GM21515 (cell line): ENCODE results near the gene ENTPD2.
A peak's percentile ranks its signal among the peaks of the same experiment; 100 is the strongest.
"Not testable (repeated sequence)": the region's sequence is repeated elsewhere in the genome, so short reads cannot be mapped to it uniquely, and the experiment has no call there.

Source experiments
- ATAC-seq: cut with Tn5 transposase; IDR thresholded peaks from one replicate; pipeline ENCODE4 v1.9.1; 2021; ENCODE audit not compliant: unreplicated experiment

Gene ENTPD2

DNA sequence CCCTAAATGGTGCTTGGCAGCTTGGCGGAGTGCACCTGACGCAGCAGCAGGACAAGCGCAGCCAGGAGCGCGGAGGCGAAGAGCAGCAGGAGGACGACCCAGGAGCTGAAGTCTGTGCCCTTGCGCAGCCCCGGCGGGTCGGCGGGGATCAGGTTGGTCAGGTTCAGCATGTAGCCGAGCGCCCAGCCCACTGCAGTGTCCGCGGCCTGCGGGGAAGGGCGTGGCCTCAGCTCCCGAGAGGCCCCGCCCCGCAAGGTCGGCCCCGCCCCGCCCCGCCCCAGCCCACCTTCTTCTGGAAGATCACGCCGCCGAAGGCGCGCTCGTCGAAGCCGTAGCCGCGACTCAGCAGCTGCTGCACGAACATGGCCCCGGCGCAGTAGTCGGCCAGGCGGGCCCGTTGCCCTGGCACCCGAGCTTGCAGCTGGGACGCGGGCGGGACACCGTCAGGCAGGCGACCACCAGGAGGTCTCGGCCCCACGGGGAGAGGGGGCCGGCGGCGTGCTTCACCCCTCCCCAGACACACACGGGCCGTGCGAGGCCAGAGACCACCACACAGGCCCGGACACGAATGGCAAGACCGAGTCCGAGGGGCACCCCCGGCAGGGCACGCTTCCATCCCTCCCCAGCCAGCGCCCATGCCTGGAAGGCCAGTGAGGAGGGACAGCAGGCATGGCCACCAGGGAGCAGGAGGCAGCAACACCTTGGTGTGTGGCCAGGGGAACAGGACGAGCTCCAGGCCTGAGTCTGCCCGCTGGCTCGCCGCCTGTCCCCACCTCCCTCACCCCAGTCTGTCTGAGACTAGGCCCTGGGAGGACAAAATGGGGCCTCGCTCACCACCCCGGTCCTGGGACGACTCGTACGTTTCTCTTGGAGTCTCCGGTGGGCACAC is 5.0 kb downstream of the ENTPD2 start:
- ATAC-seq: no peak

DNA sequence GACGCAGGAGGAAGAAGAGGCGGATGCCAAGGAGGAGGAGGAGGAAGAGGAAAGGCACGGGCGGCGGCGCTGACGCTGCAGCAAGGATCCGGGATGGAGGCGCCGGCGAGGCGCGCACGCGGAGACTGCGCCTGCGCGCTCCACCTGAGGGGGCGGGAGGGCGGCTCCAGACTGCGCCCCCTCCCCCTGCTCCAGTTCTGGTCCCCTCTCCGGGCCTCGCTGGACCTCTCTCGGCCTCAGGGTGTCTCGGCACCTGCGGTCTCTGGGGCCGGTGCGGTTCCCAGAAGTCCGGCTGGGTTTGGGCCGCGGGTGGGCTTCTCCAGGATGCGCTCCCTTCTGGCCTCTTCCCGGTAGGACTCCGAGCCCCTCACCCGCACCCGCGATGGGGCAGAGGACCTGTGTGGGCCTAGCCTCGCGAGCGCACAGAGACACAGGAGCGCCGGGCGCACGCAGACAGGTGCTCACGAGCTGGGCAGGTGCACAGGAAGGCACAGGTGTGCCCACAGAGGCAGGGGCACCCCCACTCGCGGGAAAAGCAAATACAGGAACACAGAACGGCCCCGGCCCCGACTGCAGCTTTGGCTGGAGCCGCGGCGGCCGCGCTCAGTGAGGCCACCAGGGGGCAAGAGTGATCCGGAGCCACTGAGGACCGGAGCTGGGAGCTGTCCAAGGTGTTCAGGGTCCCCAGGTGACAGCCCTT is 7.6 kb downstream of the ENTPD2 start, which contains the start of gene NPDC1:
Gene NPDC1, minus strand, starts transcription at position 90 of the 700 bp plus-strand sequence. CDS start 188 bp downstream, outside the sequence.
- no peak for ATAC-seq

DNA sequence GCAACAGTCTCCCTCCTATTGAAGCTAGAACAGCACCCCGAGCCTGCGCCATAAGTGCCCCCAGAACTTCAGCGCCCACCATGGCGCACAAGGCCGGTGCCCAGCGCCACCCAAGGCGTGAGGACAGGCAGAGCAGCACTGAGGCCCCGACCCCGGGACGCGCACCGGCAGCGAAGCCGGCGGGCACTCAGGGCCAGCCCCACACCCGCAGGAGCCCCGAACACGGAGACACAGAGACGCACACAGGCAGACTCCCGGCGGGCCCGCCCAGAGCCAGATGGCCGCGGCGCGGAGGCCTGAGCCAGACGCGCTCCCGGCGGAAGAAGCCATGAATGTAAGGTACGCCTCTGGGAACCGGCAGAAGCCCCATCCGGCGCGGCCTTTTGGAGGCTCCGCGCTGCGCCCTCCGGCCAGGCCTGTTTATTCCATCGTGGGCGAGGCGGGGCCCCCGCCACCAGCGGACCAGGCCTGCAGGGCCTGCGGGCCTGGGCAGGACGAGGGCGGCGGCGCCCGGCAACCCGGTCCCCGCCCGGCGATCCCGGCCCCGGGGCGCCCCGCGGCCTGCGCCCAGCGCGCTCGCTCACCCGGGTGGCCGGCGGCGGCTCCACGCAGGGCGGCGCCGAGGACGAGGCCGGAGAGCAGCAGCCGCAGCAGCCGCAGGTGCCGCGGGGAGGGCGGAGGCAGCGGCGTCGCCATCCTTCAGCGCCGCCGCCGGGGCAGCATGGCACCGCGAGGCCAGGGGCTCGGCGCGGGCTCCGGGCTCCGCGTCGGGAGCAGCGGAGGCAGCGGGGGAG is 8.4 kb downstream of the ENTPD2 start:
- no peak for ATAC-seq

DNA sequence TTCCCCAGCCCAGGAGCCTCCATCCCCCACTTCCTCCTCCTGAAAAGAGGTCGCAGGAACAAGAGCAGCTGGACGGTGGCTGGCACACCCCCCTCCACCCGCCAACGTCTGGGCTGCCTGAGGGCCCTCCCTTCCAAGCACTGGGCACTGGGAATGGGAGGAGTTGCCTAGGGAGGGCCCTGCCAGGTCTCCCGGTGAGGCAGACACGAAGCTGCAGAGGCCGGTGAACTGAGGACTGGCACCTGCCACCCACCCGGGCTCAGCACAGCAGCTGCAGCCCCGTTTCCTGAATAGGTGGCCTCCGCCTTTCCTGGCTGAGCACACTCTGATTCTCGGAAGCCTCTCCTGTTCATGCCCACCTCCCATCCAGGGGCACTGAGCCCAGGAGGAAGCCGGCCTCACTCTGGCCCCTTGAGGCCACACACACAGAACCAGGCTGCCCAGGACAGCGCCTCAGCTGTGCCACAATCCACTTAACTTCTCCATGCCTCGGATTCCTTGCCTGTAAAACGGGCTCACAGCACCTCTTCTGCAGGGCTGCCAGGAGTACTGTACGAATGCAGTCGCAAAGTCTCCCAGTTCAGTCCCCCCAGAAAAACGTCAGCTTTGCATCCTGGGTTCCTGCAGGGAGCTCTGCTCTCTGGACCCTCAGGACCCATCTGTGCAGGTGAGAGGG is 9.2 kb downstream of the ENTPD2 start:
- ATAC-seq: no peak

DNA sequence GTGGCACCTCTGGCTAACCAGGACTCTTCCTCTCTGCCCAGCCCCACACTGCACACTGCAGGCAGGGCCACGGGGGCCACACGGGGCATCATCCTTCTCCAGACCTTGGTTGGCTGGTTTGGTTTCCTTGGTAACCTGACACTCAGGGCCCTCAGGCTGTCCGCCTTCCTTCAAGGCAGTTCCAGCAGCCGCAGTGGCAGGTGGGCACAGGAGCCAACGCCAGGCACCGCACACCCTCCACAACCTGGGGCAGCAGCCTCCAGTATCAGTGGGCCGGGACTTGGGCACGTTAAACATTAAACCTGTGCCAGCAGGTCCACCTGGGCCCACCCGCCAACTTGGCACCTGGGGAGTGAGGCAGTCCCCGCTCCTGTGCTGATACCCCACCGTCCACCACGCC is 9.8 kb downstream of the ENTPD2 start:
- ATAC-seq: no peak

DNA sequence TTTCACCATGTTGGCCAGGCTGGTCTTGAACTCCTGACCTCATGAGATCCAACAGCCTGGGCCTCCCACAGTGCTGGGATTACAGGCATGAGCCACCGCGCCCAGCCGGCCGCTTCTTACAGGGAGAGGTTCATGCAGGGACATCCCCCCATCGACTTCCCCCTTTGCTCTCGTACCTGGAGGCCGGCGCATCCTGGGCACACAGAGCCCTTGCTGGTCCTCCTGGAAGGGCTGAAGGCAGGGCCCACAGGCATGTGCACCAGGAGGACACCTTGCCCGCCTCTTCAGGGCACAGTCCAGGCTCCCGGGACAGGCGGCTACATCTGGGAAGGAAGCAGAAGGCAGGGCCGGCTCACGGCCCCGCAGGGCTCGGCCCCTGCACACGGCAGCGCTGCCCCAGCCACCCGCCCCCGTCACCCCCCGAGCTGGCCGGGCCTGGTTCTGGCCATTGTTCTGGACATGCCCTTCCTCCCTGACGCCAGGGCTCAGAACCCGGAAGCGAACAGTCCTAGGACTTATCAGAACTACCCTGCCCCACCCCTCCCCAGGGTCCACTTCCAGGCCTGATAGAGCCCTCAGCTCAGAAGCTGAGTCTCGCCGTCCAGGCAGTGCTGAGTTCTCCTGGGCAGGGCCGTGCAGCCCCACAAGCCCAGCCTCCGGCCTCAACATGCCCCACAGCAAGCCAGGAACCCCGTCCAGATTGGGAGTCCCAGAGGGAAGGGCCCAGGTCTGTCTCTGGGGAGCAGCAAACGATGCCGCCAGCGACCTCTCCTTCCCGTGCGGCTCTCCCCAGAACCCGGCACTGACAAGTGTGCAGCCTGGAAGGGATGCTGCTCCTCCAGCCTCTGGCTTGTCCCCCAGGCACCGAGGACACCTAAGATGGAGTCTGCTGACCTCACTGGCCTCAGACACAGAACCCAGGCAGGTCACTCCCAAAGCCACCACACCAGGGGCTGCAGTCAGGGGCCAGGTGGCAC is 10.8 kb downstream of the ENTPD2 start:
- no peak for ATAC-seq

DNA sequence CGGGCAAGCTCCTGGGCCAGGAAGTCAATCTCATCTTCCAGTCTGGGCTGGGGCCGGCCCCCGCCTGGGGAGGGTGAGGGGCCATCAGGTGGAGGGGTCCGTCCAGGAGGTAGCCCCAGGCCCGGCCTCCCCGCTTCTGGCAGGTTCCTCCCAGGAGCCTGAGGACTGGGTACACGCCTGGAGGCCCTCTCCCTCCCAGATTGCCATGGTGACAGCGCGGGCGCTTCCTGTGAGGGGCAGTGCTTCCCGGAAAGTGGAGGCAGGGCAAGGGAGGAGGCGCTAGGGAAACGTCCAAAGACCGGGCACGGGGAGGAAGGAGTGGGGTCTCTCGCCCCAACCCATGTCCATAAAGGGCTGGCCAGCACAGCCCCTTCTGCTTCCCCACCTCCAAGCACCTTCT is 12.7 kb downstream of the ENTPD2 start:
- no peak for ATAC-seq

DNA sequence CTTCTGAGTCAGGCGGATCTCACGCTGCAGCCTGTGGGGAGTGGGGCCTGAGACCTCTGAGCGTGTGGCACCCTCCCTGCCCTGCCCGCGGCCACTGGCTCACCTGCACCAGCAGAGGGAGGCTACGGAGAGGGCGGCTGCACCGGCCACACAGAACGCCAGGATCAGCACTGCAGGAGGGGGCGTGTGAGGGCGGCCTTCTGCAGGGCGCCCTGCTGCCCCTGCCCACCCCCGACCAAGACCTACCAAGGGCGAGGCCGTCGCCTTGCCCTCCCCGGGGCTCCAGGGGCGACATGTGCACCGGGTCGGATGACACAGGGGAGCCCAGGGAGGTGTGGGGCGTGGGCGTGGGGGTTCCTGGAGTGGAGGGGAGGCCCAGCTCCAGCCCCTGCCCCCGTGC is 13.3 kb downstream of the ENTPD2 start:
- ATAC-seq: no peak

DNA sequence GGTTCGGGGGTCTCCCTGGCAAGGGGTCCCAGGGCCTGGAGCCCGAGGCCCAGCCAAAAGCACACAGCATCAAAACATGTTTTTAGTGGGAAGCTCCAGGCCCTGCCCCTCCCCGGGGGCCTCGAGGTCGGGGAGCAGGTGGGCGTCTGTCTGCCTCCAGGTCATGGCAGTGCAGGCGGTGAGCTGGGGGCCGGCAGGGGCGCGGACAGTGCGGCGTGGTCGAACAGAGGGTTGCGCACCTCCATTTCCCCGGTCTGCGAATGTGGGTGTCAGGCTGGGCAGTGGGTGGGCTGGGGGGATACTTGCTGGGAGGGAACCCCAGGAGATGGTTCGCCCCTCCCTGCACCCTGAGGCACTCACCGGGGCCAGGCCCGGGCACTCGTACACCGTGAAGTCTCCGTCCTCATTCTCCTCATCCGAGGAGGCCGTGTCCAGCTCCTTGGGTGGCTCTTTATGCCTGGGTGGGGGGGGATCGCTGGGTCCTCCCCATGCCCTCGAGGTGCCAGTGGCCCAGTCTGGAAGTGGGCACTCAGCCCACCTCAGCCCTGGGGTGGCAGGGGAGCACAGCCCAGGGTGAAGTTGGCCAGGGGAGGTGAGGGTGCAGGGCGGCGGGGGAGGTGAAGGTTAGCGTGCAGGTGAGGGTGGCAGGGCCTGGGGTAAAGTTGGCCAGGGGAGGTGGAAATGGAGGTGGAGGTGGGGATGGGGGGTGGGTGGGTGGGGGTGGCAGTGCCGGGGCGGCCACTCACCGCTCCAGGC is 14.1 kb downstream of the ENTPD2 start:
- no peak for ATAC-seq

DNA sequence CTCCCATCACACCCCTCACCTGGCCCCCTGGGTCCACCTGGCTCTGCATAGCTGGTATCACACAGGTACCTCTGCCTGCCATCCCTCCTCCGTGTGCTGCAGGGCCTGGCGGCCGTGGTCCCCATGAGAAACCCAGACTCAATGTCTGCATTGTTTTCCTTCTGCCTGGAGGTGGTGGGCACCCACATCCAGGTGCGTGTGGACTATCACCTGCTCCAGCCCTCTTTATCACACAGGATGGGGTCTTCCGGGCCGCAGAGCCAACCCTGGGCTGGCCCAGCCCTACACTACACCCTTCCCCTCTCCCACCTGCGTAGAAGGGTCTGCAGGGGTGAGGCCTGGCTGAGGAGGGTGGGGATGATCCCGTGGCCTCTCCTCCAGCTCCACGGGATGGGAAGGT is 14.9 kb downstream of the ENTPD2 start:
- ATAC-seq: no peak

DNA sequence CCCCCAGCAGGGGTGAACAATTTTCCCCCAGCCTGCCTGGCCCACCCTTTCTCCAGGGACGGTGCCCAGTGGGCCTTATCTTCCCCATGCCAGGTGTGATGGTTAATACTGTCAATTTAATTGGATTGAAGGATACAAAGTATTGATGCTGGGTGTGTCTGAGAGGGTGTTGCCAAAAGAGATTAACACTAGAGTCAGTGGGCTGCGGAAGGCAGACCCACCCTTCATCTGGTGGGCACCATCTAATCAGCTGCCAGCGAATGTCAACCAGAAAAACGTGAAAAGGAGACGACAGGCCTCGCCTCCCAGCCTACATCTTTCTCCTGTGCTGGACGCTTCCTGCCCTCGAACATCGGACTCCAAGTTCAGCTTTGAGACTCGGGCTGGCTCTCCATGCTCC is 16.4 kb downstream of the ENTPD2 start:
- ATAC-seq: no peak

DNA sequence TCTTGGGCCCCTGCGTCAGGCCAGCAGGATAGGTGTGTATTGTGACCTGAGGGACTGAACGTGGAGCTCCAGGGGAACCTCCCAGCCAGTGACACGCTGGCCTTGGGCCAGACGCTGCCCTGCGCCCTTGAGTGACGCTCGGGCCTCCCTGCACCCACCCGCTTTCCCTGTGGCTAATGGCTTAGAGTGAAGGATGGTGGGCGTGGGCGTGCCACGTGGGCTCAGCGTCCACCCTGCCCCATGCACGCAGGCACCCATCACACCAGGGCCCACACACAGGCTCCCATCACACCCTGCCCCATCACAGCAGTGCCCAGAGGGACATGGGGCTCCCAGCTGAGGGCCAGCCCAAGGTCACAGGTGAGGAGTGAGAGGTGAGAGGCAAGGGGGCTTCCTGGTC is 16.8 kb downstream of the ENTPD2 start:
- ATAC-seq: no peak

DNA sequence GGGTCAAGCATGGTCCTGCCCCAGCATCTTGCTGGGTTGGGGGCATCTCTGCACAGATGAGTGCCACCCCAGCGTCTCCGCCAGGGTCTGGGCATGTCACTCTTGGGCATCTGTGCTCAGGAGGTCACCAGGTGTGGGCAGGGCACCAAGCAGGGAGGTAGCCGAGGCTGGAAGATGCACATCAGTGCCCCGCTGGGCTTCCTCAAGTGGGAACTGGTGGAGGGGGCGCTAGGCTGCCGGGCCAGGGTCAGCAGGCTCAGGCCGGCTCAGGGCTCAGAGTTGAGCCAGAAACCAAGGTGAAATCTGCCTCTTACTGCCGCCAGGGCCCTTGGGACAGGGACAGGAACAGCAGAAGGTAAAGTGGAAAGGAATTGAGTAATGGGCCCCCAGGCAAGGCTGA is 17.9 kb downstream of the ENTPD2 start:
- no peak for ATAC-seq

DNA sequence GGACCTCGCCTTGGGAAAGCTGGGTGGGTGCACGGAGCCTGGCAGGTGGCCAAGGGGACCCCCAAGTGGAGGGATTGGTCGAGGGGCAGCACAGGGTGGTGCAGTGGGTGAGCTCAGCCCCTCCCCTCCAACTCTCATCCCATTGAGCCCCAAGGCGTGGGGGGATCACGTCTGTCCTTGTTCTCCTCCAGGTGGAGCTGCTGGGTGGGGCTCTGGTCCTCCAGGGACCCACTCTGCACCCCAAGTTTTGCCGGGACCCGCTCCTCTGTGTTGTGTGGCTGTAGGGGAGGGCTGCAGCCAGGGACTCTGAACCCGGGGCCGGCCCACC is 18.4 kb downstream of the ENTPD2 start:
- no peak for ATAC-seq

DNA sequence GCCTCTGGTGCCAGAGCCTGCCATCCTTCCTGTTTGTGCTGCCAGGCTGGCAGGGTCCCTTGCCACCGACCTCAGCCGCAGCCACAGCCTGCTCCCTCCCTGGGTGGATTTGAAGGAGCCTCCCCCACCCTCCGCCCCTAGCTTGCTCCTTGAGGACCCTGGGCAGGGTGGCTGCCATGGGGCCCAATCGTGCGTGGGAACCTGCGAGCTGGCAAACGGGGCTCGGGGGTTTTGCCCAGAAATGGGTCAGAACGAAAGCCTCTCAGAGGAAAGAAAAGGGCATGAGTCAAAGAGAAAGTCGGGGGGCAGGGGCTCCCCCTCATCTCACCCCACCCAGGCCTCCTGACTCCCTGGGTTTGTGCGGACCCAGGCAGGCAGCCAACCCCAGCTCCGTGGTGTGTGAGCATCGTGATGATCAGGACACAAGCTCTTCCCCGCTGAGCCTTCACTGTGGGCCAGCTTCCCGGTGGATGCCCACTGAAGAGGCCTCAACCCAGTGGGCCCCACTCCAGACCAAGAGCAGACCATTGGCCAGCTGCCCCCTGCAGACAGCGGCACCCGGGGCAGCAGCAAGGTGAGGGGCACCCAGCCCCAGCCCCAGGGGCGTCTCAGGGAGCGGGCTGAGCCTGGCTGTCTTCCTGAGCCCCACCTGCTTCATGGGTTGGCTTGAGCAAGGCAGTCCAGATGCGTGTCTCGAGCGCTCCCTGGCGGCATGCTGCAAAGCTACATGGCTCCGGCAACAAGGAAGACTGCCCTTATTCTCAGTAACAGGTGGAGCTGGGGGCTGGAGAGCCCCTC is 19.0 kb downstream of the ENTPD2 start:
- ATAC-seq: peak; percentile 58

DNA sequence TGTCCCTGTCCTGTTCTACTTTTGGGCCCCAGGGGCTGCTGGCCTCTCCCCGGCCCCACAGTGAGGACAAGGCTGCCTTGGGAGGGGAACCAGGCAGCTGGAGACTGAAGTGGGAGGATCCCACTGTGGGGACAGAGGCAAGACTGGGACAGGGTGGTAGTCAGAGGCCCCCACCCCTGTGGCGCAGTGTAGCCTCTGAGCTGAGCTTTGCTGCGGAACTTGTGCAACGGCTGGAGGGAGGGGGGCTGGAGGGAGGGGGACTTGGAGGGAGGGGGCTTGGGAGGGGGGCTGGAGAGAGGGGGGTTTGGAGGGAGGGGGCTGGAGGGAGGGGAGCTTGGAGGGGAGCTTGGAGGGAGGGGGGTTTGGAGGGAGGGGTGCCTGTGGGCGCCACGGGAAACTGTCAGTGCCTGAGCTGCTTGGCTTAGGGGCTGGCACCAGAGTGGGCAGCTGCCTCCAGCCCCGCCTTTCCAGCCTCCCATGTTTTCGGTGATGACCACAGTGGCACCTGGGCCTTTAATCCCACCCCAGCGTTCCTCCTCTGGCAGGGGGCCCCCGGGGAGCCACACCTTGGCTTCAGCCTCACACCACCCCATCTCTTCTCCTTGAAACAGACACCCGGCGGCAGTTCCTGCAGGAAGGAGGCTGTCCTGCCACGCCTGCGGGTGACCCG is 19.7 kb downstream of the ENTPD2 start:
- ATAC-seq: no peak

DNA sequence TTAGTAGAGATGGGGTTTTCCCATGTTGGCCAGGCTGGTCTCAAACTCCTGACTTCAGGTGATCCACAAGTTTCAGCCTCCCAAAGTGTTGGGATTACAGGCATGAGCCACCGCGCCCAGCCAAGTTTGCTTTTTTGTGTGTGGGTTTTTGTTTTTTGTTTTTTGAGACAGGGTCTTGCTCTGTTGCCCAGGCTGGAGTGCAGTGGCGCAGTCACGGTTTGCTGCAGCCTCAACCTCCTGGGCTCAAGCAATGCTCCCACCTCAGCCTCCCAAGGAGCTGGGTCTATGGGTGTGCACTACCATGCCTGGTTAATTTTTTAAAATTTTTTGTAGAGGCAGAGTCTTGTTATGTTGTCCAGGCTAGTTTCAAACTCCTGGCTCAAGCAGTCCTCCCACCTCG is 20.4 kb downstream of the ENTPD2 start:
- ATAC-seq: not testable (repeated sequence)

DNA sequence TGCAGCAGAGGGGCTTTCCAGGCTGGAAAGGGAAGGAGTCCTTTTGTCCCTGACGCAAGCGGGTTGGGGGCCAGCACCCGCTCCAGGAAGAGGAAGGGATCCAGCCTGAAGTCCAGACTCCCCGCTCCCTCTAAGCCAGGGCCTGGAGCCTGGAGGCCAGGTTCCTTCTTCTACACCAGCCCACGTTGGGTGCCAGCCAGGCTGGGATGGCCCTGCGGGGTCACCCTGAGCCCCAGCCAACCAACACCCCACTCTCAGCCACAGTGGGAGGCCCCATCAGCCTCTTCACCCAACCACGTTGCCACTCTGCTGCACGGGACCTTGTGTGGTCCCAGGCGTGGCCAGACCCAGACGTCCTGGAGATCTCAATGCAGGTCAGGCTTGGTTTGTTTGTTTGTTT is 21.0 kb downstream of the ENTPD2 start:
- no peak for ATAC-seq
